HepG2 (cell line): ENCODE results near the gene NUP93. TPM values are rescaled to one million over a fixed set of nuclear protein-coding genes. Genes with fewer than 3 reads are reported as not detected.

Experiments used
- CSRNP1 ChIP-seq: sonication (generic); formaldehyde crosslinking; IDR thresholded peaks from 2 replicates; pipeline ENCODE4 v1.8.1; 2023; ENCODE audit warnings: mild to moderate bottlenecking, missing genetic modification reagents
- KAT8 ChIP-seq: IDR thresholded peaks from 2 replicates; pipeline ENCODE4 v1.6.1; 2016; ENCODE audit warnings: missing genetic modification reagents, missing compliant biosample characterization
- MAFF ChIP-seq: IDR thresholded peaks from 2 replicates; pipeline ENCODE4 v1.6.1; 2011; ENCODE audit warnings: low read depth, low read length, improper control_type of control experiment
- MYNN ChIP-seq: sonication (generic); formaldehyde crosslinking; IDR thresholded peaks from 2 replicates; pipeline ENCODE4 v1.4.0; 2020; ENCODE audit warnings: mild to moderate bottlenecking, low read depth, missing genetic modification reagents
- PAWR ChIP-seq: sonication (generic); formaldehyde crosslinking; IDR thresholded peaks from 2 replicates; pipeline ENCODE4 v1.4.0; 2020; ENCODE audit warnings: missing genetic modification reagents, mild to moderate bottlenecking, borderline replicate concordance
- SIX4 ChIP-seq: sonication (generic); formaldehyde crosslinking; IDR thresholded peaks from 2 replicates; pipeline ENCODE4 v1.4.0; 2020; ENCODE audit warnings: missing genetic modification reagents
- TFE3 ChIP-seq: IDR thresholded peaks from 2 replicates; pipeline ENCODE4 v1.6.1; 2016
- ZNF121 ChIP-seq: sonication (generic); formaldehyde crosslinking; IDR thresholded peaks from 2 replicates; pipeline ENCODE4 v1.5.0; 2020; ENCODE audit warnings: mild to moderate bottlenecking, missing genetic modification reagents
- ZNF20 ChIP-seq: sonication (generic); formaldehyde crosslinking; IDR thresholded peaks from 2 replicates; pipeline ENCODE4 v1.4.0; 2020; ENCODE audit warnings: mild to moderate bottlenecking, moderate library complexity, missing genetic modification reagents
- ZNF33A ChIP-seq: sonication (generic); formaldehyde crosslinking; IDR thresholded peaks from 2 replicates; pipeline ENCODE4 v1.5.1; 2020; ENCODE audit warnings: missing genetic modification reagents, mild to moderate bottlenecking, moderate library complexity, borderline replicate concordance
- ZNF350 ChIP-seq: sonication (generic); formaldehyde crosslinking; IDR thresholded peaks from 2 replicates; pipeline ENCODE4 v1.4.0; 2020; ENCODE audit warnings: mild to moderate bottlenecking, low read depth, missing genetic modification reagents, borderline replicate concordance
- ZNF550 ChIP-seq: sonication (generic); formaldehyde crosslinking; IDR thresholded peaks from 2 replicates; pipeline ENCODE4 v1.4.0; 2020; ENCODE audit warnings: mild to moderate bottlenecking, missing genetic modification reagents, borderline replicate concordance
- ZNF691 ChIP-seq: sonication (generic); formaldehyde crosslinking; IDR thresholded peaks from 2 replicates; pipeline ENCODE4 v1.4.0; 2020; ENCODE audit warnings: missing genetic modification reagents, low read depth, mild to moderate bottlenecking, borderline replicate concordance
- polyA plus RNA-seq, 8 experiments: library from polyadenylated mRNA; depleted of rRNA in 3 of 8; stranded (reverse) in 7 of 8; unstranded in 1 of 8; fragments of >200 nt; fragmentation: Illumina TruSeq in 4 of 8; extraction: Trizol in 4 of 8; gene quantifications; 2 replicates each; pipeline versions ENCODE4 v1.2.1 to v1.2.3, GENCODE V29; 2011 to 2016; ENCODE audit warnings: low read depth in 4 of 8, missing spikeins in 1 of 8, mixed read lengths in 1 of 8; ENCODE audit not compliant: insufficient read depth in 1 of 8
- total RNA-seq, 5 experiments: library from RNA; depleted of rRNA; stranded (reverse); fragments of >200 nt; fragmentation: Illumina TruSeq; extraction: Trizol; gene quantifications; 2 replicates each; pipeline ENCODE4 v1.2.3, GENCODE V29; 2016; ENCODE audit warnings: low read depth in 1 of 5
- TF ChIP-seq, protein P1 (sequence below), 2 experiments: fragments of 450-650 bp in 1 of 2; sonication (generic) in 1 of 2; formaldehyde crosslinking in 1 of 2; IDR thresholded peaks; 2 replicates each; pipeline versions ENCODE4 v1.6.1 to v1.8.0; 2016 to 2022; ENCODE audit warnings: antibody characterized with exemption in 1 of 2, mild to moderate bottlenecking in 1 of 2, missing genetic modification reagents in 1 of 2

Gene NUP93
- total and polyA plus RNA-seq, 2 of the 13 experiments (the other 11 are each of a cell fraction or from before 2014, with no cell fraction given): 58.5 to 140 TPM

DNA sequence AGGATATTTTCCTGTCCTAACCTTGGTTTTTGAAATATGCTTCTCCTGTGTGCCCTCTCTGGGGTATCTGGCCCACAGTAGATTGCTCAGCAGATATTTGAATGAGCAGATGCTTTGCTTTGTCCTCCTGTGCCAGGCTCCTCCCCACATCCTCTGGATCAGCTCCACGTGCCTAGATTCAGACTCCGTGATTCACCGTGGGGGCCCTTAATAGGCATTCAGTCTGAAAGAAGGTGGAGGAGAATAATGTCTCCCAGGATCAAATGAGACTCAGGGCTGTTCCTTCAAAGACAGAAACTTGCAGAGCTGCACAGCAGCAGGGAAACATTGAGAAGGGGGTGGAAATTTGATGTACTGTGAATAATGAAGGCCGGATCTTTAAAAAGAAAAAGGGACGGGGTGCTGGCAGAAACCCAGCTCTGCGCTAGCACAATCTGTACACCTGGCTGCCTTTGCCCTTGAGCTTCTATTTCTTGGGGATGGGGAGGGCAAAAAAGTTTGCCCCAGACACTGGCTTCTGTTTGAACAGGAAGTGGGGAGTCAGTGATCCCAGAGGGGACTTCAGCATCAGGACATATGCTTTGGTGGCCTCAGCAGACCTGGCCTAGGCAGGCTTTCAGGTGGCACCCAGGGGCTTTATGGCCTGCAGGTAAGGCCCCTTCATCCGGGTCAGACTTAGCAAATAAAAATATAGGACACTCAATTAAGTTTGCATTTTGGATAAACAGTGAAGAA, 119.2 kb downstream of the NUP93 start (continued):
- no peak for TF ChIP-seq CSRNP1 (CRISPR knock-in tag)
- no peak for TF ChIP-seq ZNF691 (CRISPR knock-in tag)
- TF ChIP-seq, protein P1, sequence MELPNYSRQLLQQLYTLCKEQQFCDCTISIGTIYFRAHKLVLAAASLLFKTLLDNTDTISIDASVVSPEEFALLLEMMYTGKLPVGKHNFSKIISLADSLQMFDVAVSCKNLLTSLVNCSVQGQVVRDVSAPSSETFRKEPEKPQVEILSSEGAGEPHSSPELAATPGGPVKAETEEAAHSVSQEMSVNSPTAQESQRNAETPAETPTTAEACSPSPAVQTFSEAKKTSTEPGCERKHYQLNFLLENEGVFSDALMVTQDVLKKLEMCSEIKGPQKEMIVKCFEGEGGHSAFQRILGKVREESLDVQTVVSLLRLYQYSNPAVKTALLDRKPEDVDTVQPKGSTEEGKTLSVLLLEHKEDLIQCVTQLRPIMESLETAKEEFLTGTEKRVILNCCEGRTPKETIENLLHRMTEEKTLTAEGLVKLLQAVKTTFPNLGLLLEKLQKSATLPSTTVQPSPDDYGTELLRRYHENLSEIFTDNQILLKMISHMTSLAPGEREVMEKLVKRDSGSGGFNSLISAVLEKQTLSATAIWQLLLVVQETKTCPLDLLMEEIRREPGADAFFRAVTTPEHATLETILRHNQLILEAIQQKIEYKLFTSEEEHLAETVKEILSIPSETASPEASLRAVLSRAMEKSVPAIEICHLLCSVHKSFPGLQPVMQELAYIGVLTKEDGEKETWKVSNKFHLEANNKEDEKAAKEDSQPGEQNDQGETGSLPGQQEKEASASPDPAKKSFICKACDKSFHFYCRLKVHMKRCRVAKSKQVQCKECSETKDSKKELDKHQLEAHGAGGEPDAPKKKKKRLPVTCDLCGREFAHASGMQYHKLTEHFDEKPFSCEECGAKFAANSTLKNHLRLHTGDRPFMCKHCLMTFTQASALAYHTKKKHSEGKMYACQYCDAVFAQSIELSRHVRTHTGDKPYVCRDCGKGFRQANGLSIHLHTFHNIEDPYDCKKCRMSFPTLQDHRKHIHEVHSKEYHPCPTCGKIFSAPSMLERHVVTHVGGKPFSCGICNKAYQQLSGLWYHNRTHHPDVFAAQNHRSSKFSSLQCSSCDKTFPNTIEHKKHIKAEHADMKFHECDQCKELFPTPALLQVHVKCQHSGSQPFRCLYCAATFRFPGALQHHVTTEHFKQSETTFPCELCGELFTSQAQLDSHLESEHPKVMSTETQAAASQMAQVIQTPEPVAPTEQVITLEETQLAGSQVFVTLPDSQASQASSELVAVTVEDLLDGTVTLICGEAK (IDR thresholded peaks at IDR 0.05): no peak
- TF ChIP-seq, protein P1 (CRISPR knock-in tag; IDR thresholded peaks at IDR 0.05): no peak
- TF ChIP-seq ZNF121 (CRISPR knock-in tag): no peak
- TF ChIP-seq MYNN (CRISPR knock-in tag): no peak
- TF ChIP-seq ZNF550 (CRISPR knock-in tag): no peak
- no peak for TF ChIP-seq MAFF
- no peak for TF ChIP-seq KAT8 (CRISPR knock-in tag)
- TF ChIP-seq ZNF20 (CRISPR knock-in tag): no peak
- TF ChIP-seq ZNF33A (CRISPR knock-in tag): no peak
- TF ChIP-seq PAWR (CRISPR knock-in tag): no peak
- peak; percentile 19; the same call in 1 of the 2 replicates for TF ChIP-seq SIX4 (CRISPR knock-in tag)
- TF ChIP-seq ZNF350 (CRISPR knock-in tag): no peak
- no peak for TF ChIP-seq TFE3 (CRISPR knock-in tag)
